IPS-11a (cell line): ENCODE measurements around the gene CRADD.
"Not testable (repeated sequence)": the region's sequence is repeated elsewhere in the genome, so short reads cannot be mapped to it uniquely, and the experiment has no call there.

Source experiments
- H3K4me3 ChIP-seq: one replicate; pipeline ENCODE4 v1.5.1; 2013; ENCODE audit warnings: low read depth, low read length, control low read depth

The CRADD gene

GRCh38 chr12:93862424-93862823, 185.2 kb downstream of the CRADD start:
- H3K4me3 ChIP-seq = no peak overlapping the region

- no peak overlapping the region for H3K4me3 ChIP-seq
Observed at GRCh38 chr12:93865751-93866150, 188.6 kb downstream of the CRADD start.

- no peak overlapping the region for H3K4me3 ChIP-seq
Observed at GRCh38 chr12:93868771-93869170, 191.6 kb downstream of the CRADD start.

- no peak overlapping the region for H3K4me3 ChIP-seq
Observed at GRCh38 chr12:93870020-93870795, 193.0 kb downstream of the CRADD start.

GRCh38 chr12:93871566-93871965, 194.4 kb downstream of the CRADD start:
- not testable (repeated sequence) for H3K4me3 ChIP-seq

GRCh38 chr12:93873561-93873960, 196.4 kb downstream of the CRADD start:
- no peak overlapping the region for H3K4me3 ChIP-seq

GRCh38 chr12:93875157-93875556, 198.0 kb downstream of the CRADD start:
- no peak overlapping the region for H3K4me3 ChIP-seq

GRCh38 chr12:93876360-93876759, 199.2 kb downstream of the CRADD start:
- H3K4me3 ChIP-seq = no peak overlapping the region

- H3K4me3 ChIP-seq = no peak overlapping the region
Observed at GRCh38 chr12:93877446-93877845, 200.3 kb downstream of the CRADD start.

GRCh38 chr12:93879476-93880421, 202.6 kb downstream of the CRADD start:
- H3K4me3 ChIP-seq = no peak overlapping the region

- no peak overlapping the region for H3K4me3 ChIP-seq
Observed at GRCh38 chr12:93880853-93881522, 203.8 kb downstream of the CRADD start.

GRCh38 chr12:93882763-93883162, 205.6 kb downstream of the CRADD start:
- no peak overlapping the region for H3K4me3 ChIP-seq

GRCh38 chr12:93883436-93884154, 206.4 kb downstream of the CRADD start:
- no peak overlapping the region for H3K4me3 ChIP-seq

- no peak overlapping the region for H3K4me3 ChIP-seq
Observed at GRCh38 chr12:93884794-93885460, 207.8 kb downstream of the CRADD start.

- H3K4me3 ChIP-seq = not testable (repeated sequence)
Observed at GRCh38 chr12:93885973-93886532, 208.9 kb downstream of the CRADD start.

- H3K4me3 ChIP-seq = no peak overlapping the region
Observed at GRCh38 chr12:93886533-93887511, 209.6 kb downstream of the CRADD start.

- H3K4me3 ChIP-seq = no peak overlapping the region
Observed at GRCh38 chr12:93888964-93889363, 211.8 kb downstream of the CRADD start.

- no peak overlapping the region for H3K4me3 ChIP-seq
Observed at GRCh38 chr12:93889516-93890212, 212.5 kb downstream of the CRADD start.
